ENCODE data around the gene STON2.
A peak's percentile ranks its signal among the peaks of the same experiment; 100 is the strongest.

The STON2 gene

GRCh38 chr14:81301371-81301770 is 98.8 kb downstream of the STON2 start:
- no peak for DNase-seq

- DNase-seq = peak; percentile 21
These were observed 101.2 kb downstream of the STON2 start for GRCh38 chr14:81298911-81299310.

GRCh38 chr14:81298122-81298521 is 102.0 kb downstream of the STON2 start:
- peak; percentile 83 for DNase-seq

- DNase-seq = no peak
These were observed 103.9 kb downstream of the STON2 start for GRCh38 chr14:81295958-81296923.

GRCh38 chr14:81289516-81289915 is 110.6 kb downstream of the STON2 start:
- DNase-seq = peak; percentile 93

GRCh38 chr14:81286574-81287370 is 113.4 kb downstream of the STON2 start:
- DNase-seq = no peak

- no peak for DNase-seq
These were observed 114.9 kb downstream of the STON2 start for GRCh38 chr14:81285245-81285644.

GRCh38 chr14:81281332-81281731 is 118.8 kb downstream of the STON2 start:
- DNase-seq = no peak

- DNase-seq = no peak
These were observed 119.9 kb downstream of the STON2 start for GRCh38 chr14:81280136-81280791.

GRCh38 chr14:81277096-81277495 is 123.0 kb downstream of the STON2 start:
- no peak for DNase-seq

GRCh38 chr14:81276073-81277069 is 123.8 kb downstream of the STON2 start:
- peak; percentile 37 for DNase-seq

GRCh38 chr14:81275305-81276072 is 124.6 kb downstream of the STON2 start:
- DNase-seq = no peak

GRCh38 chr14:81273961-81274575 is 126.1 kb downstream of the STON2 start:
- DNase-seq = no peak

GRCh38 chr14:81273521-81273920 is 126.6 kb downstream of the STON2 start:
- DNase-seq = no peak

- no peak for DNase-seq
These were observed 127.8 kb downstream of the STON2 start for GRCh38 chr14:81272317-81272716.

- no peak for DNase-seq
These were observed 130.1 kb downstream of the STON2 start for GRCh38 chr14:81269979-81270375.

GRCh38 chr14:81269100-81269978 is 130.8 kb downstream of the STON2 start:
- DNase-seq = peak; percentile 82

- DNase-seq = no peak
These were observed 132.1 kb downstream of the STON2 start for GRCh38 chr14:81268016-81268416.

- DNase-seq = no peak
These were observed 134.4 kb downstream of the STON2 start for GRCh38 chr14:81265636-81266169.

Data from NCI-H69 (cell line).